Colonic mucosa (tissue), 4 donors: Measurements from ENCODE around the gene PAOX. TPM values are rescaled to one million over a fixed set of nuclear protein-coding genes. Genes with fewer than 3 reads are reported as not detected.

Source experiments
- DNase-seq: peaks from one replicate; pipeline ENCODE4 v3.0.0-alpha.2; 2020
- H3K27ac ChIP-seq: fragments of 200-600 bp; one replicate; pipeline ENCODE4 v1.8.0; 2021
- H3K27me3 ChIP-seq: fragments of 200-600 bp; one replicate; pipeline ENCODE4 v1.8.0; 2021
- H3K36me3 ChIP-seq: fragments of 200-600 bp; one replicate; pipeline ENCODE4 v1.8.0; 2021
- H3K4me1 ChIP-seq: fragments of 200-600 bp; one replicate; pipeline ENCODE4 v1.8.0; 2021; ENCODE audit warnings: mild to moderate bottlenecking
- H3K4me3 ChIP-seq: fragments of 200-600 bp; one replicate; pipeline ENCODE4 v1.8.0; 2021
- H3K9ac ChIP-seq, 2 donors: one replicate each; pipeline ENCODE4 v1.7.0; 2013; ENCODE audit warnings: control low read depth in 2 of 2, low read depth in 2 of 2, low read length in 2 of 2
- H3K9me3 ChIP-seq: fragments of 200-600 bp; one replicate; pipeline ENCODE4 v1.8.0; 2021
- CTCF ChIP-seq: fragments of 200-600 bp; IDR thresholded peaks from one replicate; pipeline ENCODE4 v1.8.0; 2022; ENCODE audit warnings: antibody characterized with exemption, mild to moderate bottlenecking
- intact Hi-C: fragments of 100-400 bp; cut with DNase I; formaldehyde crosslinking; loops from one replicate; pipeline ENCODE4 v1.14.1; 2022
- total RNA-seq, 2 donors: library from RNA; stranded (reverse); fragmentation: NEBNext Ultra II Directional in 1 of 2; extraction: Animal tissue kit (Norgen Biotek cat#: 25700) in 1 of 2; gene quantifications; one replicate each; pipeline ENCODE4 v1.2.1, GENCODE V29; 2021
- donor health status: healthy.
- donor health status: DM: no; HTN: no; CAD: no.
- donor health status: DM: no; HTN: no; CAD: no.

The PAOX gene
- total RNA-seq, 2 donors from 2014 or later = 3.5 to 5.8 TPM

- TF ChIP-seq CTCF = no peak
- no peaks in the 10 kb centered on the region for H3K36me3 ChIP-seq
- no peaks in the 10 kb centered on the region for H3K27me3 ChIP-seq
- H3K4me1 ChIP-seq = no peaks in the 10 kb centered on the region
- H3K4me3 ChIP-seq = no peak overlapping the region
- intact Hi-C loops = no loop called here
- H3K27ac ChIP-seq = no peak overlapping the region
- DNase-seq = no peak
- H3K9ac ChIP-seq = no peak overlapping the region
- no peaks in the 10 kb centered on the region for H3K9me3 ChIP-seq
Observed at GRCh38 chr10:133350283-133350949, 28.6 kb upstream of the PAOX start.

- TF ChIP-seq CTCF = no peak
- H3K27me3 ChIP-seq = no peaks in the 10 kb centered on the region
- H3K27ac ChIP-seq = no peak overlapping the region
- no peak overlapping the region for H3K4me3 ChIP-seq
- no peaks in the 10 kb centered on the region for H3K4me1 ChIP-seq
- no peak overlapping the region for H3K9ac ChIP-seq
- intact Hi-C loops = no loop called here
- no peaks in the 10 kb centered on the region for H3K9me3 ChIP-seq
- no peaks in the 10 kb centered on the region for H3K36me3 ChIP-seq
- DNase-seq = no peak
Observed at GRCh38 chr10:133350950-133351329, 28.1 kb upstream of the PAOX start.

- Histone ChIP-seq H3K9ac (no peak overlapping the region), H3K36me3 (no peaks in the 10 kb centered on the region), H3K27ac (no peak overlapping the region), H3K9me3 (no peaks in the 10 kb centered on the region), H3K4me3 (no peak overlapping the region), H3K27me3 (no peaks in the 10 kb centered on the region), H3K4me1 (peaks cover 1% of the 10 kb centered on the region)
- intact Hi-C loops = no loop called here
- DNase-seq = no peak
- no peak for TF ChIP-seq CTCF
Observed at GRCh38 chr10:133351408-133352318, 27.4 kb upstream of the PAOX start.

GRCh38 chr10:133353202-133353959, 25.7 kb upstream of the PAOX start:
- no peak for TF ChIP-seq CTCF
- H3K9me3 ChIP-seq = no peaks in the 10 kb centered on the region
- no peak overlapping the region for H3K27ac ChIP-seq
- intact Hi-C loops = no loop called here
- no peak overlapping the region for H3K9ac ChIP-seq
- no peak for DNase-seq
- H3K4me3 ChIP-seq = no peak overlapping the region
- peaks cover 4% of the 10 kb centered on the region for H3K4me1 ChIP-seq
- no peaks in the 10 kb centered on the region for H3K27me3 ChIP-seq
- H3K36me3 ChIP-seq = no peaks in the 10 kb centered on the region

- no peak for DNase-seq
- no peak for TF ChIP-seq CTCF
- H3K9ac ChIP-seq = no peak overlapping the region
- H3K36me3 ChIP-seq = no peaks in the 10 kb centered on the region
- H3K9me3 ChIP-seq = no peaks in the 10 kb centered on the region
- H3K4me1 ChIP-seq = peaks cover 4% of the 10 kb centered on the region
- no peaks in the 10 kb centered on the region for H3K27me3 ChIP-seq
- intact Hi-C loops = no loop called here
- H3K27ac ChIP-seq = no peak overlapping the region
- no peak overlapping the region for H3K4me3 ChIP-seq
Observed at GRCh38 chr10:133353988-133354605, 25.0 kb upstream of the PAOX start.
